ENCODE results near the gene GRK6.
"Not testable (repeated sequence)": the region's sequence is repeated elsewhere in the genome, so short reads cannot be mapped to it uniquely, and the experiment has no call there.

GRK6 gene

DNA sequence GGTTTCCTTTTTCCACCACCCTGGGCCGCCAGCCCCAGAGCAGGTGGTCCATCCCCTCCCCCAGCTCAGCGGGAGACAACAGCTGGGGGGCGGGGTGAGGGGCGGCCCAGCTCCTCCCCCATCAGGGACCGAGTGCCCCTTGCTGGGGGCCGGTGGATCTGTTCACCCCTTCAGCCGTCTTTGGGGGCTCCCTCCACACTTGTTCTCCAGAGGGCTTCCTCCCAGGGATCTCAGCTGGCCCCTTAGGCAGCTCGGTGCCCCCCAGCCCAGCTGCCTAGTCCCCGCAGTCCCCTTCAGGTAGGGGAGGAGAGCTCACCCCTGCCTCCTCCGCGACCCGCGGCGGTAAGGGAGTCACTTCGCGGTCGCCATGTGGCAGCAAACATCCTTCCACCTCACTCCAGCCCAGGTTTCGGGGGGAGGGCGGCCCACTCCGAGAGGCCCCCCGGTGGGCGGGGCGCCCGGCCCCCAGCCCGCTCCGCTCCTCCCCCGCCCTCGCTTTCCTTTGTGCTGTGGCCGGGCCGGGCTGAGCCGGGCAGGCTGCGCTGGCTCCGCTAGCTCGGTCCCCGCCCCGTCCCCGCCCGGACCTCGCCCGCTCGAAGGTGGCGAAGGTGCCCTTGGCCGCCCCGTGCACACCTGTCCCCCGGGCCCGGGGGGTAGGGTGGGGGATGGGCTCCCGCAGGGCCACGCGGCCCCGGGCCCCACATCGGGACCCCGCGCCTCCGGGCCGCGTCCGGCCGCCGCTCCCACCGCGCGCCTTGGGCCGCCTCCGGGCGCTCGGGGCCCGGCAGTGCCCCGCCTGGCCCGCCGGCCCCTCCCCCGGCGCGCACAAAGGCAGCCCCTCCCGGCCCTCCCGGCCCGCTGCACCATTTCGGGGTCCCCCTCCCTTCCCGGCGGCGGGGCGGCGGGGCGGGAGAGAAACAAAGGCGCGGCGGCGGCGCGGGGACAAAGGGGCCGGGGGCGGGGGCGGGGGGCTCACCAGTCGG lies 46.3 kb downstream of the GRK6 start:
- DNase-seq, result peak in 3 of 6 experiments; percentile 19 to 40 (median 36)

GRCh38 chr5:177473443-177474001 lies 47.0 kb downstream of the GRK6 start, which contains the start of gene DBN1:
DBN1 (minus strand) TSS chr5:177473634; CDS start chr5:177473521, 113 bp downstream.
- peak in 1 of 6 experiments; percentile 19 for DNase-seq

DNA sequence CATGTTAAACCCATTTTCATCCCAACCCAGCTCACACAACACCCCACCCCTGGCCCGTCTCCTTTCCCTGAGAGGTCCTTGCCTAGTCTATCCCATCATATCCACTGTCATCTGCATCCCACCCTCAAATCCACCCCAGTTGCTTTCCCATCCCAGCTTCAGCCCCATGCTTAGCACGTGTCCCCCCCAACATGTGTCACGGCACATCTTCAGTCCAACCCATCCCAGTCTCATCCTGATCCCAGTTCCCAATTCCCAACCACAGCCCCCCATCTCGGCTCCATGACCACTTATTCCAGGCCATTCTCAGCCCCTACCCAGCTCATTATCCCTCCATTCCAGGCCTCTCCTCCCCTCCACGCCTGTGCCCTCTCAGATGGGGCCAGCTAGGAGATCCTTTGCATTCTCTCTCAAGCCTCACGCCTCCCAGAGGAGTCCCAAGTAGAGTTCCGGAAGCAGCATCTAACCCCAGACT lies 47.6 kb downstream of the GRK6 start:
- no peak for DNase-seq

DNA sequence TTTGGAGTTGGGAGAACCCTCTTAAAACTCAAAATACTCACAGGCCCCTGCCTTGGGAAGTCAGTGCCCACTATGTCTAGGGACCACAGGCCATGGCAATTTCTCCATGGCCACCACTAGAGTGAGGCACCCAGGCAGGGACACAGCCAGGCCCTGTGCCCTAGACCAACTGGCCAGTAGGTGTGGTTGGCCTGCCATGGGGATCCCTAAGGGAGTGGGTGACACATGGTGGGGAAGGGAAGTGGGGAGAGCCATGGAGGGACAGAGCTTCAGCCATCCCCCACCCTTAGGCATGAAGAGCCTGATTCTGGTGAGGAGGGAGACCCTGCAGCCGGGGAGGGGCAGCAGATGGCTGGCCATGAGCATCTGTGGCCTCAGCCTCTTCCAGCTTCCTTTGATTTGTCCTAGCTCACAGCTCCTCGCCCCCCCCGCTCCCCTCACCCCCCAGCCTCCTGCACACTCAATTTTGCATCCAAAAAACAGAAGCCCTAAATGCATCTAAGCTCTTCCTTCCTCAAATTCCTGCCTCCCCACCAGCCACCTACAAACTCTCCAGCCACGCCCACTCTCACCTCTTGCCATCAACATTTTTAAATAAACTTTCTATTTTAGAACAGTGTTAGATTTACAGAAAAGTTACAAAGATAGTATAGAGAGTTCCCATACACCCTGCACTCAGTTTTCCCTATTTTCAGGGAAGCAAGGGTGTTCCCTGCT lies 48.5 kb downstream of the GRK6 start:
- no peak for DNase-seq

GRCh38 chr5:177475563-177476427 lies 49.3 kb downstream of the GRK6 start:
- no peak for DNase-seq

GRCh38 chr5:177476531-177477233 lies 50.2 kb downstream of the GRK6 start:
- DNase-seq, result no peak

- no peak for DNase-seq
Measured at GRCh38 chr5:177477701-177478477, 51.4 kb downstream of the GRK6 start.

DNA sequence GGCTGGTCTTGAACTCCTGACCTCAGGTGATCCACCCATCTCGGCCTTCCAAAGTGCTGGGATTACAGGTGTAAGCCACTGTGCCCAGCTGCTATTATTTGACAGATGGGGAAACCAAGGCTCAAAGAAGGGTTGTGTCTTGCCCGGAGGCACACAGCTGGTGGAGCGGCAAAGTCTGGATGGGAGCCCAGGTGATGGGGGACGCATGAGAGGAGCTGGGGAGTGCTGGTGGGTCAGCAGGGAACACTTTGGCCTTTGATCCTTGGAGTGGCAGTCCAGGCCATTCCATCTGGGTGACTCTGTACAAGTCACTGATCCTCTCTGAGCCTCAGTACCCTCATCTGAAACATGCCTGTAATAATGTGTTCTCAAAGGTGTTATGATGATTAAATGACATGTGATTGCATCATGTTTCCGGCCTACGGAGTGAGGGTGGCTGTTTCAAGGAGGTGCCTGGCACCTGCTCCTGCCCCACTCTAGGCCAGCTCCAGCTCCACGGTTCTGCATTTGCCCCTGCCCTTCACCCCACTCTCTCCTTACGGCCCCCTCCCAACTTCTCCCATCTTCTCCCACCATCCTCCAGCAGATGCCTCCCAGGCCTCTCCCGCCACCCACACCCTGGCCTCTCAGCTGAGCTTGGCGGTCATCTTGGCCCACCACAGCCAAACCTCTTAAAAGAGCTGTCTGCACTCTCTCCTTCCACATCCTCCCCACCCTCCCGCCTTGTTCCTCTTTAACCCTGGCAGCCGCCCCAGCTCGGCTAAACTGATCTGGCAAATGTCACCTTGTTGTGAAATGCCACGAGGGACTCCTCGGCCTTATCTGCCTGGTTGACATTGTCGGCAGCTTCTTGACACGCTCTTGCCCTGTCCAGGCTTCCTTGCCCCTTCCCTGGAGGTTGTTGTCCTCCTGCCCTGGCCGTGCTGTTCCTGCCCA lies 52.5 kb downstream of the GRK6 start:
- peak in 2 of 6 experiments; percentile 42 to 43 for DNase-seq

DNA sequence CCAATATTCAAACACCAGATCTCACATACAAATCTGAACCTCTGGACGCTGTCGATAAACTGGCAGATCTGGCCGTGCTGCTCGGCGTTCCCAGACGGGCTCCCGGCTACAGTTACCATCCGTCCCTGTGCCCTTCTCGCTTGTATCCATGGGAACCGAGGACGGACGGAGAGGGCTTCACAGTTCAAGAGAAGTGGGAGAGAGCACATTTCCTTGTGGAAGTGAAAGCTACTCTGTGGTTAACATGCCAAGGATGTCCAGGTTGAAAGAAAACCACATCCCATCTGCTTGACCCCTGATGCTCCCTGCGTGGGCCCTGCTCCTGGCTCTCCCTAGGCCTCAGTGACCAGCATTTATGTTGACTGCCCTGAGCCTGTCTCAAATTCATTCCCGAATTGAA lies 53.3 kb downstream of the GRK6 start:
- no peak for DNase-seq

DNA sequence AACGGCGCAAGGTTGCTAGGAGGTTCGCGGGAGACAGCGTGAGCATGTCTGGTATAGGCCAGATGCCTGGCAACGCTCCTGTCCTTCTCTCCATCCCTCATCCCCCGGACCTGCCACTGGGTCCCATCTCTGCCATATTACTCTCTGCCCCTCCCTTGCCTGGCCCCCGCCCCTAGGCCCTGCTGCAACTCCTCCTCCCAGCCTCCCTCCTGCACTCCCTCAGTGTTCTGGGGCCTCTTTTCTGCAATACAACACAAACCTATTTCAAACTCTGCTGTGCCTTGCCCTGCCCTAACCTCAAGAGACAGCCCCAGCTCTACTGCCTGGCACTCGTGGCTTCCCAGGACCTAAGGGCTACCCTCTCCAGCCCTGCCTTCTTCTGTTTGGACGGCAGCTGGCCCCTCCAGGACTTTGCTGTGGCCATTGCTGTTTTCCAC lies 55.9 kb downstream of the GRK6 start:
- no peak for DNase-seq

- DNase-seq, result no peak
Measured at GRCh38 chr5:177483042-177483441, 56.6 kb downstream of the GRK6 start.

GRCh38 chr5:177483994-177484901 lies 57.8 kb downstream of the GRK6 start:
- no peak for DNase-seq

GRCh38 chr5:177484902-177485549 lies 58.5 kb downstream of the GRK6 start:
- no peak for DNase-seq

- not testable (repeated sequence) for DNase-seq
Measured at GRCh38 chr5:177485753-177486152, 59.3 kb downstream of the GRK6 start.

DNA sequence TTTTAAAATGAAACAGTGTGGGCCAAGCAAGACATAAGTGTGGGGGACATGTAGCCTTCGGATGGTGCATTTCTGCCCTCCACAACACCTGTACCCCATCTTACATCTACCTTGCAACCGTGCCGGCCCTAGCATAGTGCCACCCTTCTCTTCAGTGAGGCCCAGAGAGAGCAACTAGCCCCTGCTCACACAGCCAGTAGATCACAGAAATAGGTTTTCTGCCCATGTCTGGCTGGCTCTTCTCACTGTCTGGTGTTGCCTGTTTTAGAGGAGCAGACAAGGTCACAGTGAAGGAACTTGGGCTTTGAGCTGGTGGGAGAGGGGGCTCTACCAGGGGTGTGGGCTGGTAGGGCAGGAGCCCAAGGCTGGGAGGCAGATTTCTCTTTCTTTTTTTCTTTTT lies 59.8 kb downstream of the GRK6 start:
- no peak for DNase-seq

- no peak for DNase-seq
Measured at GRCh38 chr5:177487144-177487543, 60.7 kb downstream of the GRK6 start.

DNA sequence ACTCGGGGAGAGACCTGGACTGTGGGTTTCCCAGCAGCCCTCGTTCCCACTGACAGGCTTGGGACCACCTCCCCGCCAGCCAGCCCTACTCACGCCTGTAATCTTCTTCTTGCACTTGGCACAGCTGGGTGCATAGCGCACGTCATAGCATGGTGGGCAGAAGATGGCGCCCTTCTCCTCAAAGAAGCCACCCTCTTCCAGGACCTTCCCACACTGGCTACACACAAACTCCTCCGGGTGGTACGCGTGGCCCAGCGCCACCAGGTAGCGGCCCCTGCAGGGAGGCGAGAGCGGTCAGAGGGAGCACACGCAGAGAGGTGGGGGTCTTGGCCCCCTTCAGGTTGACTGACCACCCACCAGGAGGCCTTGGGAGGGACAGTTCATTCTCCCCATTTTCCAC lies 61.5 kb downstream of the GRK6 start:
- DNase-seq, result no peak
